ENCODE data around the gene ATP6V1C2.

ATP6V1C2 gene

DNA sequence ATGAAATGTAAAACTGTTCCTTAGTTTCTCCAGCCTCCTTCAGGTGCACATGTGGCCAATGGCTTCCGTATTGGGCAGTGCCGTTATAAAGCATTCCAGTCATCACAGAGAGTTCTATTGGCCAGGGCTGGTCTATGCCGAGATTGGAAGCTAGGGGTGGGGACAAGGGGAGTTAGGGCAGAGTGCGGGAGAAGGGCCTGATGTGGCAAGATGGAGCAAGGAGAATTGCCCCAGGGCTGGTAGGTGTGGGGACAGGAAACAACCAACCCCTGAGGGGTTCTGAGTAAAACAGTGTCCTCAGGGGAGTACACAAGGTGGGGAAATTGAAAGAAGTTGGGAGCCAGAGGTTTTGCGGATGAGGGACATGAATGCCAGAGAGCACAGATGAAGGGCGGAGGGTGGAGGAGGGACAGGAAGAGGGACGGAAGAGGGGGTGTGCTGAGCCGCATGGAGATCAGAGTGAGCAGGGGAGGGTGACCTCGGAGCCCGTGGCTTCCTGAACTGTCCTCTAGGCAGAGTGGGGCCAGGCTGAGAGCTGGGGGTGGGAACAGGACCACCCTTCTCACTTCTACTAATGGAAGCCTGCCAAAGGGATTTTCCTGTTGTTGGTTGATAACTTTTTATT, 9.1 kb upstream of the ATP6V1C2 start:
- H3K27ac Mint-ChIP-seq: no peak overlapping the region
- ATAC-seq: no peak

DNA sequence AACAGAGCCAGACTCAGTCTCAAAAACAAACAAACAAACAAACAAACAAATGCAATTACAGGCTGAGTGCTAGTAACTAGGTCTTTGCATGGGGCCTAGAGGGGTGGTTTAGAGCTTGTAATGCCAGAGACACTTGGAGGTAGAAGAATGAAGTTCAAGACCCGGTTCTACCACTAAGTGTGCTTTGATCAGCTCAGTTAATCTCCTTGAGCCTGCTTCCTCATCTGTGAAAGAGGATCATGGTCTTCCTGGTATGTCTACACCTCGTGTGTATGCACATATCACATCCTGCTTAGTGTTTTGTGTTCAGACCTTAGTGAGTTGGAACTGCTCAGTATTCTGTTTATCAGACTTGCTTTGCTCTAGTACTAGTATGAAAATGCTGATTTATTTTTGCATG, 4.8 kb upstream of the ATP6V1C2 start:
- Mint-ChIP-seq H3K27ac (no peak overlapping the region), H3K36me3 (no peaks in the 10 kb centered on the region), H3K9me3 (no peaks in the 10 kb centered on the region), H3K4me1 (peaks cover 14% of the 10 kb centered on the region), H3K4me3 (no peak overlapping the region), H3K27me3 (peaks cover 40% of the 10 kb centered on the region)
- no peak for ATAC-seq

More for the DNA sequence above, 9.1 kb upstream of the ATP6V1C2 start:
- Mint-ChIP-seq H3K4me3 (no peak overlapping the region), H3K9me3 (no peaks in the 10 kb centered on the region), H3K36me3 (no peaks in the 10 kb centered on the region), H3K4me1 (peaks cover 7% of the 10 kb centered on the region), H3K27me3 (peaks cover 48% of the 10 kb centered on the region)

- Mint-ChIP-seq H3K27me3 (peaks cover 40% of the 10 kb centered on the region), H3K9me3 (no peaks in the 10 kb centered on the region), H3K36me3 (no peaks in the 10 kb centered on the region), H3K27ac (no peak overlapping the region), H3K4me3 (no peak overlapping the region), H3K4me1 (peaks cover 16% of the 10 kb centered on the region)
- ATAC-seq: no peak
Measured at GRCh38 chr2:10717628-10718027, 3.8 kb upstream of the ATP6V1C2 start.

DNA sequence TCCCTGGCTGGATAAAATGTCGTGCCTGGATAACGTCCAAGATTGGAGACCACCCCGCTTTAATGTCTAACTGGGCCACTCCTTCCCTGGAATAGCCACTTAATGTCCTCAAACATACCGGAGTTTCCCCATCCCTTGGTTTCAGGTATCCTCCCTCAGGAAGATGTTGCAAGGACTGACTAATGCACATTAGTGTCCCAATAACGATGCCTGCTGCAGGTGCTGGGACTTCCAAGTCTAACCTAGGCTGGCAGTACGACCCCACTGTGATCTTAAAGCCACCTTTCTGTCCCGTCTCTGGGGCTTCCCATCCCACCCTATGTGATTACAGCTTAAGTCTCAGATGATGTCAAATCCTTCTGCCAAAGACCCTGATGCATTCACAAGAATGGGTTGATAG, 1.1 kb upstream of the ATP6V1C2 start:
- peaks cover 20% of the 10 kb centered on the region for H3K4me1 Mint-ChIP-seq
- no peaks in the 10 kb centered on the region for H3K9me3 Mint-ChIP-seq
- no peaks in the 10 kb centered on the region for H3K36me3 Mint-ChIP-seq
- peak overlapping the region; percentile 70 for H3K4me3 Mint-ChIP-seq
- ATAC-seq: no peak
- H3K27me3 Mint-ChIP-seq: peaks cover 50% of the 10 kb centered on the region
- H3K27ac Mint-ChIP-seq: no peak overlapping the region

DNA sequence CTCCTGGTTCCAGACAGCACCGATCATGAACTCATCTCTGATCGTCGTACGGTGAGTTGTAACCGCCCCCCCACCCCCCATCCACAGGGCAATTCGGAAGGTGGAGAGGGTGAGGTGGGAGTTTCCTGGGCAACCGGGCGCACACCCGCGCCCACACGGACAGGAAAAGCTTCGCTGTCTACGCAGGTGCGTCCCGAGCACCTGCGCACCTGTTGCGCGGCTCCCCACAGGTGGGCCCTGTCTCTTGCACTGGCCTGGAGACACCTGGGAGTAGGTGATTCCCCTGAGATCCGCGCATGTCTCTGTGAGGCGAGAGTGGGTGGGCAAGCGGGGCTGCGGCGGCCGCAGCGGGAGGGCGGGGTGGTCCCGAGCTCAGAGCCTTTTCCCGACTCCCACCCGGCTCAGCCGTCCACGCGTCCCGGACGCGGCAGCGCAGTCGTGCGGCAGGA, 459 bp upstream of the ATP6V1C2 start:
- Mint-ChIP-seq H3K27me3 (peaks cover 50% of the 10 kb centered on the region), H3K4me3 (peak overlapping the region; percentile 70), H3K36me3 (no peaks in the 10 kb centered on the region), H3K9me3 (no peaks in the 10 kb centered on the region), H3K27ac (no peak overlapping the region), H3K4me1 (peaks cover 20% of the 10 kb centered on the region)
- peak; percentile 56 for ATAC-seq

GRCh38 chr2:10722252-10722825, 909 bp downstream of the ATP6V1C2 start:
- no peak for ATAC-seq
- H3K9me3 Mint-ChIP-seq: no peaks in the 10 kb centered on the region
- no peaks in the 10 kb centered on the region for H3K36me3 Mint-ChIP-seq
- no peak overlapping the region for H3K27ac Mint-ChIP-seq
- peaks cover 20% of the 10 kb centered on the region for H3K4me1 Mint-ChIP-seq
- H3K4me3 Mint-ChIP-seq: peak overlapping the region; percentile 79
- H3K27me3 Mint-ChIP-seq: peaks cover 50% of the 10 kb centered on the region

- no peaks in the 10 kb centered on the region for H3K27me3 Mint-ChIP-seq
- H3K9me3 Mint-ChIP-seq: no peaks in the 10 kb centered on the region
- H3K27ac Mint-ChIP-seq: no peak overlapping the region
- H3K36me3 Mint-ChIP-seq: no peaks in the 10 kb centered on the region
- no peak for ATAC-seq
- H3K4me1 Mint-ChIP-seq: no peaks in the 10 kb centered on the region
- H3K4me3 Mint-ChIP-seq: no peak overlapping the region
Measured at GRCh38 chr2:10732924-10733565, 11.6 kb downstream of the ATP6V1C2 start.

DNA sequence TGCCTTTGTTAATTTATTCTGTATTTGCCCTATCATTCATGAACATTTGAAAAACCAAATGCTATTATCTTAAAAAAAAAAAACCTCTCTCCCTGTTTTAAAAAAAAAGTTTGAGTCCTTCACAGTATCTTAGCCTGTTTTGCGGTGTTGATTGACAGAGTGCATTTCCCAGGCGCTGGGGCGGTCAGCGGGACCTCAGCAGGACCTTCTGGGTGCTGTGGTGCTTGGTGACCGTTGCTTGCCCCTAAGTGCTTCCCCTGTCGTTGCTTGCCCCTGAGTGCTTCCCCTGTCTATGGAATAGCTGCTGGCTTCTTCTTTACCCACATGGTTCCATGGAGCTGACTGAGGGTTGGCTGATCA, 12.1 kb downstream of the ATP6V1C2 start:
- no peak overlapping the region for H3K4me3 Mint-ChIP-seq
- no peak for ATAC-seq

DNA sequence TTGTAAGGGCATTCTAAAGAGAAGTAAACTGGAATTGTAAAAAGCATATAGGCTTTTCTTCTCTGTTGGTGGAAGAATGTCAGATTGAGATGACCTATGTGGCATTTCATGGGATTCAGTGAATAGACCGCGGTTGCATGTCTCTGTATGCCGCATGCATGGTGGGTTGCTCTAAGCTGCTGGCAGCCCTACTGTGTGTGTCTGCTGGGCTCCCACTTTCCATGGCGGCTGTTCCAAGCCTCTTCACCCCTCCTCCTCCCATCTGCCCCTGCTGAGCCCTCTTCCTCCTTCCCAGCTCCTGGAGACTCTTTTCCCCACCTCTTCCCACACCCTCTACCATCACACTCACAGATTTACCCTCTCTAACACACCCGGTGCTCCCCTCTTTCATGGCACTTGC, 12.6 kb downstream of the ATP6V1C2 start:
- H3K4me3 Mint-ChIP-seq: no peak overlapping the region

More for the DNA sequence above, 12.1 kb downstream of the ATP6V1C2 start:
- no peaks in the 10 kb centered on the region for H3K4me1 Mint-ChIP-seq
- no peaks in the 10 kb centered on the region for H3K9me3 Mint-ChIP-seq
- H3K27me3 Mint-ChIP-seq: no peaks in the 10 kb centered on the region
- H3K27ac Mint-ChIP-seq: no peak overlapping the region
- no peaks in the 10 kb centered on the region for H3K36me3 Mint-ChIP-seq

DNA sequence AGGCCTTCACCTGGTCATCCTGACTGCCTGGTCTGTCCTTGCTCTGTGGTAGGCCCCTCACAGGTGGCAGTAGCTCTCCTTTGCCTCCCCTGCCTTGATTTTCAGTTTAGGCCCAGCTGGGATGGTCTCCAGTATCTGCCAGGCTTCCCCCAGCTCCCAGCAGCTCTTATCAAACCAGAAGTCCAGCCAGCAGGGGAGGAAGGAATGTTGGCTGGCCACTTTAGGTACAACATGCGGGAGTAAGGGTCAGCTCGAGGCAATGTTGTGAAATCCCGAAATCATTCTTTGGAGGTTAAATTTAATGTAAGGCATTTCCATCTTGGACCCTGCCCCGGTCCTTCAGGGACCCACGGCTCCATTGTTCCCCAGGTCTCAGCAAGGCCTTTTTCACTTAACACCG, 16.8 kb downstream of the ATP6V1C2 start:
- Mint-ChIP-seq H3K27me3 (no peaks in the 10 kb centered on the region), H3K27ac (no peak overlapping the region), H3K9me3 (no peaks in the 10 kb centered on the region), H3K4me1 (no peaks in the 10 kb centered on the region), H3K36me3 (no peaks in the 10 kb centered on the region), H3K4me3 (no peak overlapping the region)
- no peak for ATAC-seq

More for the DNA sequence above, 12.6 kb downstream of the ATP6V1C2 start:
- H3K27ac Mint-ChIP-seq: no peak overlapping the region
- no peaks in the 10 kb centered on the region for H3K36me3 Mint-ChIP-seq
- no peak for ATAC-seq
- no peaks in the 10 kb centered on the region for H3K9me3 Mint-ChIP-seq
- no peaks in the 10 kb centered on the region for H3K27me3 Mint-ChIP-seq
- no peaks in the 10 kb centered on the region for H3K4me1 Mint-ChIP-seq

- ATAC-seq: no peak
- Mint-ChIP-seq H3K4me1 (peaks cover 3% of the 10 kb centered on the region), H3K36me3 (no peaks in the 10 kb centered on the region), H3K9me3 (no peaks in the 10 kb centered on the region), H3K27me3 (no peaks in the 10 kb centered on the region), H3K27ac (no peak overlapping the region), H3K4me3 (no peak overlapping the region)
Measured at GRCh38 chr2:10740226-10740625, 18.8 kb downstream of the ATP6V1C2 start.

DNA sequence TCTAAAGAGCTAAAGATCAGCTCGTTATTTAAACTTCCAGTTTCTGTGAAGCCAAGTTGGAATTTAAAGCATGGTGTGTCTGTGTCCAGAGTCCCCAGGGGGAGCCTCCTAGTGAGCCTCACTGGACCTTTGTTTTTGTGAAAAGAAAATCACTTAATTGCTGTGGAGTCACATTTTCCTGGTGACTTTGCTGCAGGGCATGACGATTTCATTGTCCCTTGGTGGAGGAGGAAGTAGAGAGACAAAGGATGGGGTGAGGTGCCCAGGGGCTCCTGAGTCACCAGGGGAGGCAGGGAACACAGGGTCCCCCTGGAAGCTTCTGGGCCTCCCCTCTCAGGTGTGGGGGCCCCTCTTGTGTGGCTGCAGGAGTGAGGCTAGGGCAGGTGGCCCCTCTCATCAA, 19.7 kb downstream of the ATP6V1C2 start:
- Mint-ChIP-seq H3K27me3 (no peaks in the 10 kb centered on the region), H3K36me3 (no peaks in the 10 kb centered on the region), H3K4me1 (peaks cover 12% of the 10 kb centered on the region), H3K27ac (no peak overlapping the region), H3K9me3 (no peaks in the 10 kb centered on the region), H3K4me3 (no peak overlapping the region)
- no peak for ATAC-seq

DNA sequence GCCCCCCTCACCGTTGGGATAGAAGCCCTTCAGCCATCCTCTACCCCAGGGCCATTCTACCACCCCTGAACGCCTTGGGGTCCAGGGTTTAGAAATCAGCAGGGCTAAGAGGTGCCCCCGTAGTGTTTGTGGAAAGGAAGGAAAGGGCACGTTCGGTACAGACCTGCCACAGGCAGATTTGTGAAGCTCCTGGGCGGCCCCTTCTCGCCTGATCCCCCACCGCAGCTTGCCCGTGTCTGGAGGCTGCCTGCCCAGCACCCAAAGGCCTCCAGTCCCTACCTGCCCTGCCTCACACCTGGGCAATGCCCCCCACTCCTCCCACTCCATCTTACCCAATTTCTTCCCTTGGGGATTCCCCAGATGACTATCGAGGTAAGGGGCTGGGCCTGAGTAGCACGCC, 21.2 kb downstream of the ATP6V1C2 start:
- Mint-ChIP-seq H3K4me1 (peaks cover 18% of the 10 kb centered on the region), H3K4me3 (no peak overlapping the region), H3K36me3 (no peaks in the 10 kb centered on the region), H3K9me3 (no peaks in the 10 kb centered on the region), H3K27ac (no peak overlapping the region), H3K27me3 (no peaks in the 10 kb centered on the region)
- ATAC-seq: no peak

- no peak for ATAC-seq
- peaks cover 11% of the 10 kb centered on the region for H3K4me1 Mint-ChIP-seq
- no peak overlapping the region for H3K4me3 Mint-ChIP-seq
- H3K9me3 Mint-ChIP-seq: no peaks in the 10 kb centered on the region
- no peaks in the 10 kb centered on the region for H3K36me3 Mint-ChIP-seq
- no peak overlapping the region for H3K27ac Mint-ChIP-seq
- no peaks in the 10 kb centered on the region for H3K27me3 Mint-ChIP-seq
Measured at GRCh38 chr2:10750610-10751009, 29.2 kb downstream of the ATP6V1C2 start.

- no peak overlapping the region for H3K27ac Mint-ChIP-seq
Measured at GRCh38 chr2:10752236-10752635, 30.8 kb downstream of the ATP6V1C2 start.

GRCh38 chr2:10753156-10753555, 31.7 kb downstream of the ATP6V1C2 start:
- Mint-ChIP-seq H3K27ac (no peak overlapping the region), H3K4me3 (no peak overlapping the region), H3K36me3 (no peaks in the 10 kb centered on the region), H3K4me1 (no peaks in the 10 kb centered on the region), H3K9me3 (no peaks in the 10 kb centered on the region), H3K27me3 (no peaks in the 10 kb centered on the region)
- ATAC-seq: no peak

More at GRCh38 chr2:10752236-10752635, 30.8 kb downstream of the ATP6V1C2 start:
- H3K9me3 Mint-ChIP-seq: no peaks in the 10 kb centered on the region
- no peaks in the 10 kb centered on the region for H3K27me3 Mint-ChIP-seq
- H3K36me3 Mint-ChIP-seq: no peaks in the 10 kb centered on the region
- no peak for ATAC-seq
- H3K4me3 Mint-ChIP-seq: no peak overlapping the region
- no peaks in the 10 kb centered on the region for H3K4me1 Mint-ChIP-seq

All from stimulated activated memory B cell treated with anti-CD40 and anti-IgM and Interleukin-4, amounts not matched to agents 10 μg/mL and 1 μg/mL and 100 μg/mL, for 72 hours (primary cell).